ENCODE results near the gene PARP9.

GRCh38 chr3:122612696-122613095 is 48.6 kb upstream of the PARP9 start:
- TF ChIP-seq EP300 (IDR thresholded peaks at IDR 0.05; ENCODE audit: low read depth) (no peak), CTCF (IDR thresholded peaks at IDR 0.05) (no peak), POLR2A (IDR thresholded peaks at IDR 0.05) (no peak), POLR2AphosphoS5 (IDR thresholded peaks at IDR 0.05) (no peak)
